Measurements from ENCODE around the gene R3HDML. TPM values are rescaled to one million over a fixed set of nuclear protein-coding genes. Genes with fewer than 3 reads are reported as not detected.

R3HDML gene
- total RNA-seq, 1 donor from 2014 or later = not detected

- H3K36me3 Mint-ChIP-seq (ENCODE audit: unreplicated experiment) = no peaks in the 10 kb centered on the region
- H3K27me3 Mint-ChIP-seq (ENCODE audit: unreplicated experiment) = no peaks in the 10 kb centered on the region
- H3K9me3 Mint-ChIP-seq (ENCODE audit: unreplicated experiment) = peaks cover under 1% of the 10 kb centered on the region
- H3K4me1 Mint-ChIP-seq (ENCODE audit: low read depth, unreplicated experiment) = no peaks in the 10 kb centered on the region
- no peak for DNase-seq
- TF ChIP-seq CTCF (IDR thresholded peaks at IDR 0.05; ENCODE audit: partially characterized antibody, unreplicated experiment) = no peak
- no peak overlapping the region for H3K27ac Mint-ChIP-seq (ENCODE audit: unreplicated experiment)
- H3K4me3 Mint-ChIP-seq (ENCODE audit: unreplicated experiment) = no peak overlapping the region
Measured at GRCh38 chr20:44394452-44394701, 57.5 kb downstream of the R3HDML start.

- H3K4me1 Mint-ChIP-seq (ENCODE audit: low read depth, unreplicated experiment) = no peaks in the 10 kb centered on the region
- no peaks in the 10 kb centered on the region for H3K36me3 Mint-ChIP-seq (ENCODE audit: unreplicated experiment)
- peaks cover 2% of the 10 kb centered on the region for H3K9me3 Mint-ChIP-seq (ENCODE audit: unreplicated experiment)
- H3K4me3 Mint-ChIP-seq (ENCODE audit: unreplicated experiment) = no peak overlapping the region
- H3K27ac Mint-ChIP-seq (ENCODE audit: unreplicated experiment) = no peak overlapping the region
- H3K27me3 Mint-ChIP-seq (ENCODE audit: unreplicated experiment) = no peaks in the 10 kb centered on the region
- DNase-seq = no peak
- TF ChIP-seq CTCF (IDR thresholded peaks at IDR 0.05; ENCODE audit: partially characterized antibody, unreplicated experiment) = no peak
Measured at GRCh38 chr20:44394702-44395460, 58.0 kb downstream of the R3HDML start.

GRCh38 chr20:44395461-44396340 is 58.9 kb downstream of the R3HDML start:
- DNase-seq = no peak

GRCh38 chr20:44396369-44397130 is 59.7 kb downstream of the R3HDML start:
- Mint-ChIP-seq H3K4me3 (ENCODE audit: unreplicated experiment) (no peak overlapping the region), H3K36me3 (ENCODE audit: unreplicated experiment) (no peaks in the 10 kb centered on the region), H3K27ac (ENCODE audit: unreplicated experiment) (no peak overlapping the region), H3K4me1 (ENCODE audit: low read depth, unreplicated experiment) (no peaks in the 10 kb centered on the region), H3K9me3 (ENCODE audit: unreplicated experiment) (peaks cover 2% of the 10 kb centered on the region), H3K27me3 (ENCODE audit: unreplicated experiment) (no peaks in the 10 kb centered on the region)
- DNase-seq = no peak
- TF ChIP-seq CTCF (IDR thresholded peaks at IDR 0.05; ENCODE audit: partially characterized antibody, unreplicated experiment) = no peak

More at GRCh38 chr20:44395461-44396340, 58.9 kb downstream of the R3HDML start:
- no peaks in the 10 kb centered on the region for H3K4me1 Mint-ChIP-seq (ENCODE audit: low read depth, unreplicated experiment)
- no peaks in the 10 kb centered on the region for H3K36me3 Mint-ChIP-seq (ENCODE audit: unreplicated experiment)
- no peak for TF ChIP-seq CTCF (IDR thresholded peaks at IDR 0.05; ENCODE audit: partially characterized antibody, unreplicated experiment)
- H3K9me3 Mint-ChIP-seq (ENCODE audit: unreplicated experiment) = peaks cover 2% of the 10 kb centered on the region
- H3K4me3 Mint-ChIP-seq (ENCODE audit: unreplicated experiment) = no peak overlapping the region
- no peak overlapping the region for H3K27ac Mint-ChIP-seq (ENCODE audit: unreplicated experiment)
- no peaks in the 10 kb centered on the region for H3K27me3 Mint-ChIP-seq (ENCODE audit: unreplicated experiment)
